ENCODE results near the gene C4B.

The C4B gene

DNA sequence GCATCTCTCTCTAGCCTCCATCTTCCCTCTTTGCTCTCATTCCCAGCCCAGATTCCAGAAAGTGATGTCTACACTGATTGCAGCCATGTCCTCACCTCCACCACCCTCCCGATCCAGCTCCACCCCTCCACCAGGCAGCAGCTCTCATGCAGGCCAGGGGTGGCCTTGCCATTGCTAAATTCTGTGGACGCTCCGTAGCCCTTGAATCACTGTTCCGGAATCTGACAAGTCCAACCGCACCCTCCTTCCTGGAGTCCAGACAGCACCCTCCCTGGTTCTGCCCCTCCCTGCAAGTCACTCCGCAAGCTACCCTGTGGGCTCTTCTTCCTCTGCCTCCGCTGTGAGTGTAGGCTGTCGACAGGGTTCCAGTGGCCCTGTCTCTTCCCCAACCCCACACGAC is 68.3 kb downstream of the C4B start:
- DNase-seq (ENCODE audit: low spot score) = no peak

DNA sequence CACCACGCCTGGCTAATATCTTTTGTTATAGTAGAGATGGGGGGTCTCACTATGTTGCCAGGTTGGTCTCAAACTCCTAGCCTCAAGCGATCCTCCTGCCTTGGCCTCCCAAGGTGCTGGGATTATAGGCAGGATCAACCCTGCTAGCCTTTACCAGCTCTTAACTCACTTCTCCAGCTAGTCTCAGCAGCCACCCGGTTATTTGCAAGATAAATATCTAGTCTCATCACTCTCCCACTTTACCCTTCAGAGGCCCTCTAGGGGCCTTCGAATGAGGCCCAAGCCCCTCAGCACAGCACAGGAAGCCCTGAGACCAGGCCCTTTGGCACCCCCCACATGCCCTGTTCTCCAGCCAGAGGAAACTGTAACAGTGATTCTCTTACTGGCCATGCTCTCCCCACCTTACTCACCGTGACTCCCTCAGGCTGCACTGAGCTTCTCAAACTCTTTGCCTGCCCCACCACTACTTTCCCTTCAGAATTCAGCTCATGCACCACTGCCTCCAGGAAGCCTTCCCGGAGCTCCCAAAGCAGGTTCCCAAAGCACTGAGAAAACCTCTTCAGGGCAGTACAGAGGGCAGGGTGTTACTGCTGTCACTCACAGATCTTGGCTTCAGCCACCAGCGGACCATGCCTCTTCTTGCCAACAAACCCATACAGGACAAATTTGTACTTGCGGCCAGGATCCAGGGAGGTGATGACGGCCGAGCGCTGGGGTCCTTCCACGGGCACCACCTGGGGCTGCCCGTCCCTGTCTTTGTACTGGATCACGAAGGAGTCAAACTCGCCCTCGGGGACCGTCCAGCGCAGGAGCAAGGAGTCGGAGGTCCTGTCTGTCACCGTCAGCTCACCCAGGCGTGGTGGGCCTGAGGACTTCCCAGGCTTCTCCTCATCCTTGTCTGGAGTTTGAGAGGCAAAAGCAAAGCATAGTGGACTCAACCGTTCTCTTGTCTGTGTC is 69.5 kb downstream of the C4B start:
- DNase-seq (ENCODE audit: low spot score) = no peak

DNA sequence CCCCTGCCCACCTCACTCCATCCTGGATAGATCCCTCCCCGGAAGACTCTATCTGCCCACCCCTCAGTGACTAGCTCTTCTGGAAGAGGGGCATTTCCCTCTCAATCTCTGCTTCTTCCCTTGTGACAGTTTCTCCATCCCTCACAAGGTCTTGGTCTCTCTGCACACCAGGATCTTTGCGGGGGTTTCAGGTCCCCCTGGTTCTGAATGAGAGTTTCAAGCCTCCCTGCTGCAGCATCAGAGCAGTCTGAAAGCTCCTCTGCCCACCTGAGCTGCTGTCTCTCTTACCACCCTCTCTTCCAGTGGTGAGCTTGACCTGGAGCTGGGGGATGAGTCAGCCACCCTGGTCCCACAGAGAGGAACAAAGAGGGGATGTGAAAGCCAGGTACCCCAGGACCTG is 70.2 kb downstream of the C4B start:
- no peak for DNase-seq (ENCODE audit: low spot score)

All from kidney tubule cell (primary cell).